B cell (primary cell): ENCODE results near the gene PCK1. TPM values are rescaled to one million over a fixed set of nuclear protein-coding genes. Genes with fewer than 3 reads are reported as not detected.

Experiments used
- ATAC-seq: fragments of 200-7000 bp; cut with Tn5 transposase; one replicate; pipeline ENCODE4 v1.10.0; 2021; ENCODE audit warnings: low read depth, mild to moderate bottlenecking, moderate number of reproducible peaks, moderate library complexity
- CTCF ChIA-PET: fragments of 350-600 bp; sonication (Branson Sonifier 250); formaldehyde crosslinking; loops from one replicate; lab custom pipeline; 2021; ENCODE audit warnings: antibody characterized with exemption, inconsistent platforms; lab: Charles Lee
- POLR2A ChIA-PET: fragments of 350-600 bp; sonication (Branson Sonifier 250); formaldehyde crosslinking; loops from one replicate; lab custom pipeline; 2021; ENCODE audit warnings: antibody characterized with exemption; lab: Charles Lee
- DNase-seq: peaks from one replicate; pipeline ENCODE4 v3.0.0; 2013
- H2AFZ ChIP-seq: 2 replicates; pipeline ENCODE4 v1.6.1; 2012; ENCODE audit warnings: mild to moderate bottlenecking, low read depth, low read length; ENCODE audit not compliant: insufficient read depth, poor library complexity, severe bottlenecking
- H3K27ac ChIP-seq, 2 donors: 1 replicate in 1 of 2; 2 replicates in 1 of 2; pipeline ENCODE4 v1.5.1; 2012 to 2013; ENCODE audit warnings: low read length in 2 of 2, mild to moderate bottlenecking in 2 of 2, moderate library complexity in 1 of 2
- H3K27me3 ChIP-seq, 4 experiments: fragments of 200-600 bp in 1 of 4; sonication (generic) in 1 of 4; replicated peaks in 1 of 4; 1 replicate in 2 of 4; 2 replicates in 2 of 4; pipeline versions ENCODE4 v1.6.1 to v1.7.0; 2013 to 2016; ENCODE audit warnings: low read length in 3 of 4, mild to moderate bottlenecking in 2 of 4, mixed read lengths in 1 of 4, moderate library complexity in 1 of 4; ENCODE audit not compliant: insufficient read depth in 4 of 4, control insufficient read depth in 3 of 4; ENCODE audit errors: control extremely low read depth in 1 of 4
- H3K36me3 ChIP-seq, 2 experiments: replicated peaks in 1 of 2; 1 replicate in 1 of 2; 2 replicates in 1 of 2; pipeline versions ENCODE4 v1.6.1 to v1.7.1; 2013; ENCODE audit warnings: low read length in 1 of 2; ENCODE audit not compliant: insufficient read depth in 2 of 2, control insufficient read depth in 1 of 2; ENCODE audit errors: control extremely low read depth in 1 of 2, extremely low read depth in 1 of 2
- H3K4me1 ChIP-seq, 2 donors: fragments of 200-600 bp in 1 of 2; sonication (generic) in 1 of 2; 1 replicate in 1 of 2; 2 replicates in 1 of 2; pipeline versions ENCODE4 v1.5.1 to v1.6.1; 2013 to 2017; ENCODE audit warnings: low read length in 2 of 2; ENCODE audit not compliant: control insufficient read depth in 2 of 2, insufficient read depth in 2 of 2
- H3K4me2 ChIP-seq: replicated peaks from 2 replicates; pipeline ENCODE3; 2012; ENCODE audit warnings: mild to moderate bottlenecking, low read depth, low read length; ENCODE audit not compliant: poor library complexity, severe bottlenecking
- H3K4me3 ChIP-seq, 5 experiments: fragments of 200-600 bp in 1 of 5; sonication (generic) in 1 of 5; 1 replicate in 3 of 5; 2 replicates in 2 of 5; pipeline versions ENCODE4 v1.5.1 to v1.7.0; 2011 to 2016; ENCODE audit warnings: low read length in 4 of 5, mild to moderate bottlenecking in 4 of 5, low read depth in 2 of 5, control low read depth in 1 of 5, moderate library complexity in 1 of 5; ENCODE audit not compliant: insufficient read depth in 1 of 5; ENCODE audit errors: control extremely low read depth in 1 of 5, extremely low read depth in 1 of 5
- H3K79me2 ChIP-seq: fragments of 200-600 bp; sonication (generic); one replicate; pipeline ENCODE4 v1.6.0; 2016; ENCODE audit warnings: low read length; ENCODE audit not compliant: control insufficient read depth, insufficient read depth
- H3K9ac ChIP-seq: fragments of 200-600 bp; sonication (generic); 2 replicates; pipeline ENCODE4 v1.6.1; 2017; ENCODE audit warnings: mild to moderate bottlenecking, low read length, moderate library complexity
- H3K9me3 ChIP-seq, 3 donors: one replicate each; pipeline versions ENCODE4 v1.6.1 to v1.7.1; 2013; ENCODE audit warnings: low read length in 2 of 3; ENCODE audit not compliant: control insufficient read depth in 2 of 3, insufficient read depth in 1 of 3; ENCODE audit errors: control extremely low read depth in 1 of 3
- H4K20me1 ChIP-seq: 2 replicates; pipeline ENCODE4 v1.6.0; 2012; ENCODE audit warnings: mild to moderate bottlenecking, low read length; ENCODE audit not compliant: insufficient read depth, control insufficient read depth, poor library complexity, severe bottlenecking
- H3K27ac Mint-ChIP-seq: one replicate; pipeline ENCODE4 v1.8.0; 2021; ENCODE audit warnings: mixed read lengths
- H3K27me3 Mint-ChIP-seq: one replicate; pipeline ENCODE4 v1.8.0; 2021; ENCODE audit warnings: mixed read lengths
- H3K4me1 Mint-ChIP-seq: one replicate; pipeline ENCODE4 v1.8.0; 2021; ENCODE audit warnings: mixed read lengths
- H3K4me3 Mint-ChIP-seq: one replicate; pipeline ENCODE4 v1.8.0; 2021; ENCODE audit warnings: mixed read lengths
- H3K9me3 Mint-ChIP-seq: one replicate; pipeline ENCODE4 v1.8.0; 2022; ENCODE audit warnings: mixed read lengths; ENCODE audit not compliant: insufficient read depth
- EZH2 ChIP-seq: IDR thresholded peaks from 2 replicates; pipeline ENCODE4 v1.6.1; 2012; ENCODE audit warnings: borderline replicate concordance, low read depth, mild to moderate bottlenecking, moderate library complexity, low read length; ENCODE audit not compliant: insufficient read depth, poor library complexity, severe bottlenecking
- WGBS: methylation state at CpG from one replicate; pipeline ENCODE4 v1.1.5; 2013; ENCODE audit warnings: missing lambda C conversion rate; ENCODE audit not compliant: insufficient coverage; 5-methylcytosine and 5-hydroxymethylcytosine counted together
- intact Hi-C: fragments of 100-400 bp; cut with micrococcal nuclease; formaldehyde crosslinking; loops from one replicate; pipeline ENCODE4 v1.10.0; 2022
- polyA plus RNA-seq: library from polyadenylated mRNA; depleted of rRNA; stranded (reverse); fragments of >200 nt; gene quantifications from 2 replicates; pipeline ENCODE4 v1.2.3, GENCODE V29; 2012
- total RNA-seq, 2 donors: library from RNA; stranded (reverse); fragments of 120-200 nt in 1 of 2; gene quantifications; 1 replicate in 1 of 2; 2 replicates in 1 of 2; pipeline versions ENCODE4 v1.2.3 to v1.2.4, GENCODE V29; 2013 to 2022
- TF ChIP-seq, protein P1 (sequence below): fragments of 200-600 bp; IDR thresholded peaks from one replicate; pipeline ENCODE4 v1.8.0; 2022; ENCODE audit warnings: antibody characterized with exemption, mild to moderate bottlenecking

The PCK1 gene
- total and polyA plus RNA-seq, 2 donors (not counting 1 experiment from before 2014, with no cell fraction given) = not detected

DNA sequence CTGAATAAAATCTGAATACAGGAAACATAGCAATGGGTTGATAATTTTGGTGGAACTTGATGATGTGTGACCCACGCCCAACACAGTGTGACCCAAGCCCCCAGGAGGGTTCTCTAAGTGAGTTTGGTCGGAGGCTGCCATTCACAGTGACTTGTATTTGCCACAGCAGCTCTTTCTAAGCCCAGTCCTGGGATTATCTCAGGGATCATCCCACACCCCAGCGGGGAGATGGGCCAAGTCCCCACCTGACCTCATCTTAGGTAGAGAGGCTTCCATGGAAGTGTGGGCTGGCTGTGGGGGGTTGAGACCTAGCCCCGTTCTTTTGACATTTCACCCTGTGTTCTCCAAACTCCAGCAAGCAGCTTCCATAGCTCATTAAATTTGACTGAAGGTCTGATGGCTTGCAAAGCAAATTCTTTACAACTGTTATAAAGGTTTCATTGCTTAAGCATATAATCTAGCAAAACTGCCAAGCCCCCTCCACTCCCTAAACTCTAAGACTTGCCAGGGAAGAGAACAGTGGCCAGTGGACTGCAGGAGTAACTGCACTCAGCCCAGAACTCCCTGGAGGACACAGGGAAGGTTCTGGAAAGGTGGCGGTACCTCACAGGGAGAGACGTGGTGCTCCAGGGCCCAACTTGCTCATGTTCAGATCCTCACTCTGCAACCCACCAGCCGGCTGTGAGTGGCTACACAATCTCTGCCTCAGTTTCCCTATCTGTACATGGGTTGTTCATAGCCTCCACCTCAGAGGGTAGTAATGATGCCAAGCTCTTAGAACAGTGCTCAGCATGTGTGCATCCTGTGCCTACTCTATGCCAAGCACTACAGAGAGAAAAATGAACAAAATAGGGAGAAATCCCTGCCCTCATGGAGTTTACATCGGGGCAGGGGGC, 1.0 kb upstream of the PCK1 start:
- no peaks in the 10 kb centered on the region for H3K36me3 ChIP-seq
- no peaks in the 10 kb centered on the region for H4K20me1 ChIP-seq
- ChIA-PET CTCF (interaction anchor here (0.7 kb wide), 1 partner anchor 620 kb away, joined by 3 read pairs; no protein-coding TSS in a partner anchor), POLR2A (no interaction called here)
- no peak overlapping the region for H3K4me3 ChIP-seq
- H3K27ac ChIP-seq = no peak overlapping the region
- Mint-ChIP-seq H3K4me3 (no peak overlapping the region), H3K4me1 (no peaks in the 10 kb centered on the region), H3K27me3 (peaks cover 36% of the 10 kb centered on the region), H3K27ac (no peak overlapping the region), H3K9me3 (no peaks in the 10 kb centered on the region)
- TF ChIP-seq, protein P1, sequence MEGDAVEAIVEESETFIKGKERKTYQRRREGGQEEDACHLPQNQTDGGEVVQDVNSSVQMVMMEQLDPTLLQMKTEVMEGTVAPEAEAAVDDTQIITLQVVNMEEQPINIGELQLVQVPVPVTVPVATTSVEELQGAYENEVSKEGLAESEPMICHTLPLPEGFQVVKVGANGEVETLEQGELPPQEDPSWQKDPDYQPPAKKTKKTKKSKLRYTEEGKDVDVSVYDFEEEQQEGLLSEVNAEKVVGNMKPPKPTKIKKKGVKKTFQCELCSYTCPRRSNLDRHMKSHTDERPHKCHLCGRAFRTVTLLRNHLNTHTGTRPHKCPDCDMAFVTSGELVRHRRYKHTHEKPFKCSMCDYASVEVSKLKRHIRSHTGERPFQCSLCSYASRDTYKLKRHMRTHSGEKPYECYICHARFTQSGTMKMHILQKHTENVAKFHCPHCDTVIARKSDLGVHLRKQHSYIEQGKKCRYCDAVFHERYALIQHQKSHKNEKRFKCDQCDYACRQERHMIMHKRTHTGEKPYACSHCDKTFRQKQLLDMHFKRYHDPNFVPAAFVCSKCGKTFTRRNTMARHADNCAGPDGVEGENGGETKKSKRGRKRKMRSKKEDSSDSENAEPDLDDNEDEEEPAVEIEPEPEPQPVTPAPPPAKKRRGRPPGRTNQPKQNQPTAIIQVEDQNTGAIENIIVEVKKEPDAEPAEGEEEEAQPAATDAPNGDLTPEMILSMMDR = no peak
- TF ChIP-seq EZH2 = no peak
- H3K9me3 ChIP-seq = no peaks in the 10 kb centered on the region
- 83% methylated on average over 5 of the region's 8 CpGs for WGBS
- H2AFZ ChIP-seq = no peak overlapping the region
- intact Hi-C loops = no loop called here
- ATAC-seq = no peak
- no peak for DNase-seq
- peaks cover 0 to 4% (median 1%) of the 10 kb centered on the region in 4 experiments for H3K27me3 ChIP-seq
- H3K79me2 ChIP-seq = no peaks in the 10 kb centered on the region
- H3K9ac ChIP-seq = no peak overlapping the region
- H3K4me2 ChIP-seq = no peak overlapping the region
- H3K4me1 ChIP-seq = no peaks in the 10 kb centered on the region
